ENCODE data around the gene NFIB. TPM values are rescaled to one million over a fixed set of nuclear protein-coding genes. Genes with fewer than 3 reads are reported as not detected.

NFIB gene
- total RNA-seq, 2 experiments from 2014 or later = not detected

DNA sequence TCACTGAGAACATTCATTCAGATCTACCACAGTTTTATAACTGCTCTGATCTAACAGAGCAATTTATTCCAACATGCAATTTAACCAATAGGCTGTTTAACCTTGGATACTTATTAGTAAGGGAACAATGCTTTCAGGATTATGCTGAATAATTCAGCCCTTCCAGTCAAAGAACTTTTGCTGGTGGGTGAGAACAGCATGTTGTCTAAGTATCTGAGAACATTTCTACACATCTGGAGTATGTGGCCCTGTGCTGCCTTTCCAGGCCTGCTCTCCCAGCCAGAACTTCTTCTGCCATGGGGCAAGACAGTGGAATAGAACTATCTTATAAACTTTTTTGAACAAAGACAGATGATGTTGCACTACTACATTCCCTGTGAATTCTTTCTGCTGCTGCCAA, 55.8 kb downstream of the NFIB start:
- H3K36me3 Mint-ChIP-seq (ENCODE audit: low read depth) = no peaks in the 10 kb centered on the region
- H3K27me3 Mint-ChIP-seq (ENCODE audit: low read depth) = peaks cover 3% of the 10 kb centered on the region
- no peak overlapping the region for H3K27ac Mint-ChIP-seq
- CTCF ChIA-PET = no interaction called here
- no peaks in the 10 kb centered on the region for H3K9me3 Mint-ChIP-seq
- H3K4me1 Mint-ChIP-seq (ENCODE audit: low read depth) = no peaks in the 10 kb centered on the region
- H3K4me3 Mint-ChIP-seq = no peak overlapping the region
- DNase-seq = no peak
- intact Hi-C loops (cut with micrococcal nuclease) = no loop called here

GRCh38 chr9:14256588-14256987, 57.4 kb downstream of the NFIB start:
- CTCF ChIA-PET = interaction anchor here (1.2 kb wide), 1 partner anchor 11 kb away, joined by 3 read pairs; no protein-coding TSS in a partner anchor
- intact Hi-C loops (cut with micrococcal nuclease) = no loop called here
- Mint-ChIP-seq H3K27ac (no peak overlapping the region), H3K36me3 (ENCODE audit: low read depth) (no peaks in the 10 kb centered on the region), H3K9me3 (no peaks in the 10 kb centered on the region), H3K4me1 (ENCODE audit: low read depth) (no peaks in the 10 kb centered on the region), H3K27me3 (ENCODE audit: low read depth) (peaks cover 5% of the 10 kb centered on the region), H3K4me3 (no peak overlapping the region)
- no peak for DNase-seq

GRCh38 chr9:14251154-14252071, 62.5 kb downstream of the NFIB start:
- CTCF ChIA-PET = no interaction called here
- intact Hi-C loops (cut with micrococcal nuclease) = no loop called here
- H3K9me3 Mint-ChIP-seq = no peaks in the 10 kb centered on the region
- H3K27me3 Mint-ChIP-seq (ENCODE audit: low read depth) = peaks cover 8% of the 10 kb centered on the region
- H3K27ac Mint-ChIP-seq = peak overlapping the region; percentile 30
- H3K4me1 Mint-ChIP-seq (ENCODE audit: low read depth) = no peaks in the 10 kb centered on the region
- H3K36me3 Mint-ChIP-seq (ENCODE audit: low read depth) = no peaks in the 10 kb centered on the region
- H3K4me3 Mint-ChIP-seq = no peak overlapping the region
- DNase-seq = no peak

DNA sequence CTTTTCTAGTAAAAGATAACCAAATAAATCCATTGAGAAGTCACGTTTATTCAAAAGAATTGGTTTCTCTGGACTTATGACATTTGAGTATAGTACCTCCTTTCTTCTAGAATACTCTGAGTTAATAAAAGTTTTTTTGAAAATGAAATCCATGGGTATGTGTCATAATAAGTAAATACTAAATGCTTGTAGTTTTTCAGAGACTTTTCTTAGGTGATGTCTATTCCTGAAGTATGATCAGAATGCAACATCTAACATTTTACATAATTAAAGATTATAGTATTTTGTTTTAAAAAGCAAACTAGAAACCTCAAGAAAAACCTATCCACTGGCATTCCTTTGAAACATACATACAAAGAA, 63.2 kb downstream of the NFIB start:
- Mint-ChIP-seq H3K36me3 (ENCODE audit: low read depth) (no peaks in the 10 kb centered on the region), H3K9me3 (no peaks in the 10 kb centered on the region), H3K4me1 (ENCODE audit: low read depth) (no peaks in the 10 kb centered on the region), H3K4me3 (no peak overlapping the region), H3K27ac (no peak overlapping the region), H3K27me3 (ENCODE audit: low read depth) (peaks cover 8% of the 10 kb centered on the region)
- CTCF ChIA-PET = no interaction called here
- intact Hi-C loops (cut with micrococcal nuclease) = no loop called here
- DNase-seq = no peak

GRCh38 chr9:14249527-14249926, 64.4 kb downstream of the NFIB start:
- Mint-ChIP-seq H3K27me3 (ENCODE audit: low read depth) (peaks cover 8% of the 10 kb centered on the region), H3K9me3 (no peaks in the 10 kb centered on the region), H3K4me1 (ENCODE audit: low read depth) (no peaks in the 10 kb centered on the region), H3K36me3 (ENCODE audit: low read depth) (no peaks in the 10 kb centered on the region), H3K27ac (no peak overlapping the region), H3K4me3 (no peak overlapping the region)
- intact Hi-C loops (cut with micrococcal nuclease) = no loop called here
- no peak for DNase-seq
- CTCF ChIA-PET = no interaction called here

- no peaks in the 10 kb centered on the region for H3K36me3 Mint-ChIP-seq (ENCODE audit: low read depth)
- H3K27ac Mint-ChIP-seq = no peak overlapping the region
- H3K27me3 Mint-ChIP-seq (ENCODE audit: low read depth) = peaks cover 5% of the 10 kb centered on the region
- H3K4me1 Mint-ChIP-seq (ENCODE audit: low read depth) = no peaks in the 10 kb centered on the region
- no peak overlapping the region for H3K4me3 Mint-ChIP-seq
- CTCF ChIA-PET = no interaction called here
- no peaks in the 10 kb centered on the region for H3K9me3 Mint-ChIP-seq
- no peak for DNase-seq
- intact Hi-C loops (cut with micrococcal nuclease) = no loop called here
These were observed 65.8 kb downstream of the NFIB start for GRCh38 chr9:14248149-14248548.

- CTCF ChIA-PET = no interaction called here
- H3K36me3 Mint-ChIP-seq (ENCODE audit: low read depth) = no peaks in the 10 kb centered on the region
- DNase-seq = no peak
- H3K9me3 Mint-ChIP-seq = no peaks in the 10 kb centered on the region
- H3K4me1 Mint-ChIP-seq (ENCODE audit: low read depth) = no peaks in the 10 kb centered on the region
- H3K27ac Mint-ChIP-seq = no peak overlapping the region
- intact Hi-C loops (cut with micrococcal nuclease) = no loop called here
- peaks cover 4% of the 10 kb centered on the region for H3K27me3 Mint-ChIP-seq (ENCODE audit: low read depth)
- no peak overlapping the region for H3K4me3 Mint-ChIP-seq
These were observed 66.4 kb downstream of the NFIB start for GRCh38 chr9:14247577-14247976.

DNA sequence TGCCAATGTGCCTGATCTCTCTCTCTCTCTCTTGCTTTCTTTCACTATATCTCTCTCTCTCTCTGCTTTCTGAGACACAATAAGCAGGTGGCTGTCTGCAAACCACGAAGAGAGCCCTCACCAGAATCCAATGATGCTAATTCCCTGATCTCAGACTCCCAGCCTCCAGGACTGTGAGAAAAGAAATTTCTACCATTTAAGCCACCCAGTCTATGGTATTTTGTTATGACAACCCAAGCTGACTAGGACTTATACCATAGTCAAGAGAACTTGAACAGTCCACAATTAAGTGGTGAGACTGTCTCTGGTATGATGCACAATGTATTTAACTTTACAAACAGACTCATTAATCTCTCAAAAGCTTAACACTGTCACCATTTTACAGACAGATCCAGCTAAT, 67.0 kb downstream of the NFIB start:
- Mint-ChIP-seq H3K4me1 (ENCODE audit: low read depth) (no peaks in the 10 kb centered on the region), H3K4me3 (no peak overlapping the region), H3K27me3 (ENCODE audit: low read depth) (peaks cover 3% of the 10 kb centered on the region), H3K27ac (no peak overlapping the region), H3K9me3 (no peaks in the 10 kb centered on the region), H3K36me3 (ENCODE audit: low read depth) (no peaks in the 10 kb centered on the region)
- intact Hi-C loops (cut with micrococcal nuclease) = no loop called here
- no peak for DNase-seq
- CTCF ChIA-PET = no interaction called here

DNA sequence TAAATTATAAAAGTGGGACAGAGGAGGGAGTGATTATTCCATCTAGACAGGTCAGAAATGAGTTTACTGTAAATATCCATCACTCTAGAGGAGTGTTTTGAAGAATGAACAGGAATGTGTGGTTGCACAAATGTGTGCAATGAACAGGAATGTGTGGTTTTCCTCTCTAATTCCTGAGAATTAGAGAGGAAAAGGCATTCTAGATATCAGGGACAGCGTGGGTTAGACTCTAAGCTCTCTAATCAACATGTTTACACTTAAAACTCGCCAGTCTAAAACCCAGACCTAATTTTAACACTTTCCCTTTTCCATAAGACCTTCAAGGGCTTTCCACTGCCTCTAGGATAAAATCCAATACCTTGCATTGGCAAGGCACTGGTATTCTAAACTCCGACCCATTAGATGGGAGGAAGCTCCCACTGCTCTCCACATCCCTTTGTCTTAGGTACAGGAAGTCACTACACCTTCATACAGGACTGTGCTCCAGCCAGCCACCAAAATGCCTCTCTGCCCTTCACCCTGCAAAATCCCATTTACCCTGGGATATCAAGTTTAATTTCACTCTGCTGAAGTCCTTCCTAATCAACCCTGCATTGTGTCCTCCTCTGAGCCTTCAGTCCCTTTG, 67.9 kb downstream of the NFIB start:
- DNase-seq = no peak
- intact Hi-C loops (cut with micrococcal nuclease) = no loop called here
- Mint-ChIP-seq H3K4me3 (no peak overlapping the region), H3K9me3 (no peaks in the 10 kb centered on the region), H3K36me3 (ENCODE audit: low read depth) (no peaks in the 10 kb centered on the region), H3K27ac (no peak overlapping the region), H3K4me1 (ENCODE audit: low read depth) (no peaks in the 10 kb centered on the region), H3K27me3 (ENCODE audit: low read depth) (peaks cover 3% of the 10 kb centered on the region)
- CTCF ChIA-PET = no interaction called here

DNA sequence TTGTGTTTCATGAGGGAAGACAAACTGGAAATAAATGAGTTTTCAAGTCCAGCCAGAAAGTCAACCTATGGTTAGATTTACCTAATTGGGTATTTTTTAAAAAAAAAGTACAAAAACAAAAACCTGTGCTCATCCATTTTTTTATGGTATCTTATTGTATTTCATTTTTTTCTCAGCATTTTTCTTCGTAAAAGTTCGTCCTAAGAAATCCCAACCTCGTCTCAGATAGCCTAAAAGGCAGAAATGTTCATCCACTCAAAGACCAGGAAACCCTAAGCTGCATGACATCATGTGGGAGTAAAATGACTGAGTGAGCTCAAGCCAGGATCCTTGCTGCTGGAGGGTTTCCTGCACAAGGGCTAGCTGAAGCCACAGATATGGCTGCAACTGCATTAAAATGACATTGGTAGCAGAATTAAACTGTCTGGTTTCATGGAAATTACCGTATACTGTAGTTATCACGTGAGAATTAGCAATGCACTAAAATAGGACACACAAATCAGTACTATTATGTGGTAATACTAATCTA, 70.4 kb downstream of the NFIB start:
- H3K4me3 Mint-ChIP-seq = no peak overlapping the region
- H3K4me1 Mint-ChIP-seq (ENCODE audit: low read depth) = no peaks in the 10 kb centered on the region
- CTCF ChIA-PET = no interaction called here
- no peaks in the 10 kb centered on the region for H3K36me3 Mint-ChIP-seq (ENCODE audit: low read depth)
- no peaks in the 10 kb centered on the region for H3K9me3 Mint-ChIP-seq
- DNase-seq = no peak
- peaks cover 3% of the 10 kb centered on the region for H3K27me3 Mint-ChIP-seq (ENCODE audit: low read depth)
- intact Hi-C loops (cut with micrococcal nuclease) = no loop called here
- no peak overlapping the region for H3K27ac Mint-ChIP-seq

- no peaks in the 10 kb centered on the region for H3K9me3 Mint-ChIP-seq
- H3K36me3 Mint-ChIP-seq (ENCODE audit: low read depth) = no peaks in the 10 kb centered on the region
- H3K27ac Mint-ChIP-seq = no peak overlapping the region
- no peaks in the 10 kb centered on the region for H3K4me1 Mint-ChIP-seq (ENCODE audit: low read depth)
- CTCF ChIA-PET = no interaction called here
- H3K27me3 Mint-ChIP-seq (ENCODE audit: low read depth) = no peaks in the 10 kb centered on the region
- H3K4me3 Mint-ChIP-seq = no peak overlapping the region
- intact Hi-C loops (cut with micrococcal nuclease) = no loop called here
- DNase-seq = no peak
These were observed 71.7 kb downstream of the NFIB start for GRCh38 chr9:14242150-14242805.

GRCh38 chr9:14240537-14240936, 73.4 kb downstream of the NFIB start:
- DNase-seq = no peak
- H3K36me3 Mint-ChIP-seq (ENCODE audit: low read depth) = no peaks in the 10 kb centered on the region
- intact Hi-C loops (cut with micrococcal nuclease) = no loop called here
- CTCF ChIA-PET = no interaction called here
- no peaks in the 10 kb centered on the region for H3K9me3 Mint-ChIP-seq
- H3K27me3 Mint-ChIP-seq (ENCODE audit: low read depth) = no peaks in the 10 kb centered on the region
- H3K4me3 Mint-ChIP-seq = no peak overlapping the region
- H3K4me1 Mint-ChIP-seq (ENCODE audit: low read depth) = no peaks in the 10 kb centered on the region
- H3K27ac Mint-ChIP-seq = no peak overlapping the region

All from activated naive CD4-positive, alpha-beta T cell treated with anti-CD3 and anti-CD28 coated beads for 36 hours (primary cell).